Panc1 (cell line): ENCODE measurements around the gene AGPAT4. TPM values are rescaled to one million over a fixed set of nuclear protein-coding genes. Genes with fewer than 3 reads are reported as not detected.
"Not testable (repeated sequence)": the region's sequence is repeated elsewhere in the genome, so short reads cannot be mapped to it uniquely, and the experiment has no call there.

Source experiments
- ATAC-seq: fragments of 200-7000 bp; cut with Tn5 transposase; 2 replicates; pipeline ENCODE4 v1.9.1; 2020; ENCODE audit warnings: mild to moderate bottlenecking, moderate library complexity
- BruUV-seq: library from RNA; stranded (reverse); fragments of 400-500 nt; replicated peaks from 2 replicates; lab custom pipeline; 2021; lab: Mats Ljungman, UMichigan
- CTCF ChIA-PET: fragments of 300-600 bp; sonication (Branson Sonifier 250); formaldehyde crosslinking; loops from one replicate; lab custom pipeline; 2022; ENCODE audit warnings: antibody characterized with exemption; lab: Charles Lee
- POLR2A ChIA-PET: fragments of 300-600 bp; sonication (Branson Sonifier 250); formaldehyde crosslinking; loops from one replicate; lab custom pipeline; 2022; ENCODE audit warnings: antibody characterized with exemption; lab: Charles Lee
- DNase-seq: peaks from one replicate; pipeline ENCODE4 v3.0.0-alpha.2; 2010; ENCODE audit warnings: low read depth, low spot score
- H3K27ac ChIP-seq: 2 replicates; pipeline ENCODE4 v1.5.1; 2011; ENCODE audit warnings: mild to moderate bottlenecking, low read length, inconsistent platforms
- H3K27me3 ChIP-seq: fragments of 200-500 bp; sonication (Bioruptor generic); 2 replicates; pipeline ENCODE4 v1.6.0; 2014; ENCODE audit warnings: low read length, inconsistent platforms; ENCODE audit not compliant: control insufficient read depth, insufficient read depth
- H3K36me3 ChIP-seq: fragments of 200-500 bp; sonication (Bioruptor generic); 2 replicates; pipeline ENCODE4 v1.5.1; 2014; ENCODE audit warnings: inconsistent platforms, mild to moderate bottlenecking, low read length, moderate library complexity; ENCODE audit not compliant: control insufficient read depth, insufficient read depth
- H3K4me1 ChIP-seq: 2 replicates; pipeline ENCODE4 v1.5.1; 2011; ENCODE audit warnings: inconsistent platforms, mild to moderate bottlenecking, low read length, moderate library complexity; ENCODE audit not compliant: control insufficient read depth, insufficient read depth
- H3K4me3 ChIP-seq, 2 experiments: 2 replicates each; pipeline ENCODE4 v1.5.1; 2011 to 2012; ENCODE audit warnings: low read depth in 2 of 2, low read length in 2 of 2, mild to moderate bottlenecking in 2 of 2, inconsistent platforms in 1 of 2, moderate library complexity in 1 of 2
- H3K9me3 ChIP-seq: fragments of 200-500 bp; sonication (Bioruptor generic); 2 replicates; pipeline ENCODE4 v1.5.1; 2014; ENCODE audit warnings: low read depth, mild to moderate bottlenecking, inconsistent platforms, low read length, moderate library complexity; ENCODE audit not compliant: control insufficient read depth, insufficient read depth
- CTCF ChIP-seq: fragments of 450-650 bp; IDR thresholded peaks from 2 replicates; pipeline ENCODE4 v1.5.1; 2017; ENCODE audit warnings: mild to moderate bottlenecking
- POLR2AphosphoS5 ChIP-seq: IDR thresholded peaks from 2 replicates; pipeline ENCODE4 v1.6.1; 2012; ENCODE audit warnings: mild to moderate bottlenecking, low read depth, low read length, moderate library complexity
- REST ChIP-seq, 2 experiments: IDR thresholded peaks; 2 replicates each; pipeline ENCODE4 v1.6.1; 2011 to 2012; ENCODE audit warnings: low read depth in 2 of 2, control low read depth in 1 of 2, low read length in 1 of 2, mild to moderate bottlenecking in 1 of 2, moderate library complexity in 1 of 2; ENCODE audit not compliant: insufficient read depth in 1 of 2
- SIN3A ChIP-seq: IDR thresholded peaks from 2 replicates; pipeline ENCODE4 v1.6.1; 2012; ENCODE audit warnings: low read depth, mild to moderate bottlenecking, low read length, moderate library complexity, borderline replicate concordance; ENCODE audit not compliant: insufficient read depth
- TCF7L2 ChIP-seq: IDR thresholded peaks from 2 replicates; pipeline ENCODE4 v1.6.1; 2011; ENCODE audit warnings: mild to moderate bottlenecking, low read depth, low read length, inconsistent platforms
- in situ Hi-C: cut with HindIII; loops from 2 replicates; pipeline ENCODE4 v1.10.0; 2016; ENCODE audit warnings: low sequenced_read_pairs, low pct_unique_long_range_greater_than_20kb
- intact Hi-C: fragments of 100-400 bp; cut with micrococcal nuclease; formaldehyde crosslinking; loops from one replicate; pipeline ENCODE4 v1.10.0; 2022; ENCODE audit not compliant: unreplicated experiment
- total RNA-seq: library from RNA; stranded (reverse); gene quantifications from one replicate; pipeline ENCODE4 v1.2.1, GENCODE V29; 2021; ENCODE audit not compliant: unreplicated experiment

The AGPAT4 gene
- total RNA-seq, 1 experiment from 2014 or later, result 12.9 TPM

GRCh38 chr6:161314541-161315245, 40.8 kb upstream of the AGPAT4 start:
- H3K4me3 ChIP-seq, POLR2A ChIA-PET, H3K4me1 ChIP-seq, H3K27me3 ChIP-seq, in situ Hi-C loops, CTCF ChIA-PET, DNase-seq, H3K9me3 ChIP-seq, H3K36me3 ChIP-seq, H3K27ac ChIP-seq, ATAC-seq, intact Hi-C loops, BruUV-seq: not testable (repeated sequence)

GRCh38 chr6:161313940-161314509, 40.2 kb upstream of the AGPAT4 start:
- Histone ChIP-seq H3K36me3 (no peaks in the 10 kb centered on the region), H3K9me3 (no peaks in the 10 kb centered on the region), H3K4me1 (no peaks in the 10 kb centered on the region), H3K4me3 (no peak overlapping the region), H3K27ac (no peak overlapping the region), H3K27me3 (no peaks in the 10 kb centered on the region)
- no TSS peak for BruUV-seq
- ATAC-seq, result no peak
- TF ChIP-seq POLR2AphosphoS5, result no peak
- TF ChIP-seq TCF7L2, result no peak
- TF ChIP-seq CTCF, result no peak
- TF ChIP-seq REST (IDR thresholded peaks at IDR 0.05; ENCODE audit: insufficient read depth in 1 of 2, low read depth in 2 of 2, low read length in 1 of 2), result no peak
- no peak for TF ChIP-seq SIN3A
- ChIA-PET POLR2A (no interaction called here), CTCF (no interaction called here)
- in situ Hi-C loops, result no loop called here
- intact Hi-C loops, result no loop called here
- DNase-seq, result no peak

GRCh38 chr6:161313475-161313874, 39.6 kb upstream of the AGPAT4 start:
- CTCF ChIA-PET, DNase-seq, H3K27me3 ChIP-seq, H3K4me3 ChIP-seq, BruUV-seq, H3K27ac ChIP-seq, POLR2A ChIA-PET, H3K9me3 ChIP-seq, H3K4me1 ChIP-seq, H3K36me3 ChIP-seq, ATAC-seq, in situ Hi-C loops, intact Hi-C loops: not testable (repeated sequence)

- H3K27ac ChIP-seq, DNase-seq, H3K4me3 ChIP-seq, H3K9me3 ChIP-seq, ATAC-seq, H3K4me1 ChIP-seq, H3K27me3 ChIP-seq, BruUV-seq, POLR2A ChIA-PET, H3K36me3 ChIP-seq, intact Hi-C loops, CTCF ChIA-PET, in situ Hi-C loops: not testable (repeated sequence)
Measured at GRCh38 chr6:161309774-161310173, 35.9 kb upstream of the AGPAT4 start.
